GM20431 (cell line): ENCODE measurements around the gene GMDS.

Experiments used
- in situ Hi-C: fragments of 300-500 bp; cut with MseI, MboI; formaldehyde crosslinking; loops from one replicate; pipeline ENCODE4 v1.15.0; 2020; ENCODE audit warnings: low sequenced_read_pairs; ENCODE audit not compliant: unreplicated experiment

GMDS gene

GRCh38 chr6:1575210-1576041 lies 670.0 kb downstream of the GMDS start:
- in situ Hi-C loops = loop anchor here (25.0 kb wide), 2 partner anchors 1062 to 1162 kb away; no protein-coding TSS in a partner anchor

GRCh38 chr6:1574890-1575209 lies 670.6 kb downstream of the GMDS start:
- in situ Hi-C loops = loop anchor here (25.0 kb wide), 2 partner anchors 1062 to 1162 kb away; no protein-coding TSS in a partner anchor

DNA sequence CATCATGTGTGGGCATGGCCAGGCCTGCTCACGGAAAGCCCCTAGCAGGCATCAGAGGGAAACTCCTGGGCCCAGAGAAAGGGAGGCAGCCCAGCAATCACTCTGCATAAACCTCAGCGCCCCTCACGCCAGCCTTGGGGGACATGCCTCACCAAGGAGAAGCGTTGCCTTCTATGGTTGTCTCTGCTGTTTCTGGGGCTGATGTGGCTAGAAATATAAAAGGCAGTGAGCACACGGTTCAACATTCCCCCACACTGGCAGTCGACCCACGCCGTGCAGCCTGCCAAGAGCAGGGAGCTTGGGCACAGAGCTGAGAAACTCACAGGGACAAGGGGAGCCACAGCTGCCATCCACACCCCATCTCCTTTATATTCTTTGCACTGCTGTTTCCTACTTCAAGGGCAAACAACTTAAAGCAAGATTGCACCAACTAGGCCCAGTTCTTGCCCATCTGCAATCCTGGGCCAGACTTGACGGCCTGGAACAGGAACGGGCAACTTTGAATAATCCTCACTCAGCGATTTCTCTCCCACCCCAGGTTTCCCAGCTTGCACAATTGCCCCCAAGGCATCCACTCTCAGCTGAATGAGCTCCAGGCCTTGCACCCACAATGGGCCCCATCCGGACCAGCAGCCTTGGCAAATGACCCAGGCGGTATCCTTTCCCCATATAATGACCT lies 671.2 kb downstream of the GMDS start:
- in situ Hi-C loops = no loop called here
